ENCODE results near the gene HBM.
A peak's percentile ranks its signal among the peaks of the same experiment; 100 is the strongest.
"Not testable (repeated sequence)": the region's sequence is repeated elsewhere in the genome, so short reads cannot be mapped to it uniquely, and the experiment has no call there.

The HBM gene

DNA sequence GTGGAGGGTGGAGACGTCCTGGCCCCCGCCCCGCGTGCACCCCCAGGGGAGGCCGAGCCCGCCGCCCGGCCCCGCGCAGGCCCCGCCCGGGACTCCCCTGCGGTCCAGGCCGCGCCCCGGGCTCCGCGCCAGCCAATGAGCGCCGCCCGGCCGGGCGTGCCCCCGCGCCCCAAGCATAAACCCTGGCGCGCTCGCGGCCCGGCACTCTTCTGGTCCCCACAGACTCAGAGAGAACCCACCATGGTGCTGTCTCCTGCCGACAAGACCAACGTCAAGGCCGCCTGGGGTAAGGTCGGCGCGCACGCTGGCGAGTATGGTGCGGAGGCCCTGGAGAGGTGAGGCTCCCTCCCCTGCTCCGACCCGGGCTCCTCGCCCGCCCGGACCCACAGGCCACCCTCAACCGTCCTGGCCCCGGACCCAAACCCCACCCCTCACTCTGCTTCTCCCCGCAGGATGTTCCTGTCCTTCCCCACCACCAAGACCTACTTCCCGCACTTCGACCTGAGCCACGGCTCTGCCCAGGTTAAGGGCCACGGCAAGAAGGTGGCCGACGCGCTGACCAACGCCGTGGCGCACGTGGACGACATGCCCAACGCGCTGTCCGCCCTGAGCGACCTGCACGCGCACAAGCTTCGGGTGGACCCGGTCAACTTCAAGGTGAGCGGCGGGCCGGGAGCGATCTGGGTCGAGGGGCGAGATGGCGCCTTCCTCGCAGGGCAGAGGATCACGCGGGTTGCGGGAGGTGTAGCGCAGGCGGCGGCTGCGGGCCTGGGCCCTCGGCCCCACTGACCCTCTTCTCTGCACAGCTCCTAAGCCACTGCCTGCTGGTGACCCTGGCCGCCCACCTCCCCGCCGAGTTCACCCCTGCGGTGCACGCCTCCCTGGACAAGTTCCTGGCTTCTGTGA is 11.0 kb downstream of the HBM start, which contains the start of gene HBA1:
HBA1 (plus strand) TSS at position 204 of the 906 bp plus-strand sequence; CDS start at position 241, 37 bp downstream.
- not testable (repeated sequence) for H3K9ac ChIP-seq (ENCODE audit: low read depth in 1 of 2, low read length in 2 of 2); H3K4me3 ChIP-seq (ENCODE audit: low read length in 2 of 2); H3K27ac ChIP-seq (ENCODE audit: low read depth in 2 of 2, low read length in 2 of 2); H3K4me1 ChIP-seq (ENCODE audit: control insufficient read depth in 2 of 2, insufficient read depth in 2 of 2, low read length in 2 of 2); H3K9me3 ChIP-seq (ENCODE audit: control insufficient read depth in 2 of 2, low read length in 2 of 2); H3K36me3 ChIP-seq (ENCODE audit: control insufficient read depth in 2 of 2, insufficient read depth in 2 of 2, low read length in 2 of 2)
- peaks cover 37 to 38% of the 10 kb centered on the region in 2 donors for H3K27me3 ChIP-seq (ENCODE audit: control insufficient read depth in 2 of 2, insufficient read depth in 2 of 2, low read length in 2 of 2)

DNA sequence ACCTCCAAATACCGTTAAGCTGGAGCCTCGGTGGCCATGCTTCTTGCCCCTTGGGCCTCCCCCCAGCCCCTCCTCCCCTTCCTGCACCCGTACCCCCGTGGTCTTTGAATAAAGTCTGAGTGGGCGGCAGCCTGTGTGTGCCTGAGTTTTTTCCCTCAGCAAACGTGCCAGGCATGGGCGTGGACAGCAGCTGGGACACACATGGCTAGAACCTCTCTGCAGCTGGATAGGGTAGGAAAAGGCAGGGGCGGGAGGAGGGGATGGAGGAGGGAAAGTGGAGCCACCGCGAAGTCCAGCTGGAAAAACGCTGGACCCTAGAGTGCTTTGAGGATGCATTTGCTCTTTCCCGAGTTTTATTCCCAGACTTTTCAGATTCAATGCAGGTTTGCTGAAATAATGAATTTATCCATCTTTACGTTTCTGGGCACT is 11.6 kb downstream of the HBM start:
- H3K4me3 ChIP-seq (ENCODE audit: low read length in 2 of 2) = no peak overlapping the region
- no peaks in the 10 kb centered on the region for H3K36me3 ChIP-seq (ENCODE audit: control insufficient read depth in 2 of 2, insufficient read depth in 2 of 2, low read length in 2 of 2)
- H3K4me1 ChIP-seq (ENCODE audit: control insufficient read depth in 2 of 2, insufficient read depth in 2 of 2, low read length in 2 of 2) = peaks cover 7% of the 10 kb centered on the region in 2 donors
- no peak overlapping the region for H3K9ac ChIP-seq (ENCODE audit: low read depth in 1 of 2, low read length in 2 of 2)
- no peaks in the 10 kb centered on the region for H3K9me3 ChIP-seq (ENCODE audit: control insufficient read depth in 2 of 2, low read length in 2 of 2)
- H3K27ac ChIP-seq (ENCODE audit: low read depth in 2 of 2, low read length in 2 of 2) = no peak overlapping the region
- H3K27me3 ChIP-seq (ENCODE audit: control insufficient read depth in 2 of 2, insufficient read depth in 2 of 2, low read length in 2 of 2) = peaks cover 37% of the 10 kb centered on the region in 2 donors

DNA sequence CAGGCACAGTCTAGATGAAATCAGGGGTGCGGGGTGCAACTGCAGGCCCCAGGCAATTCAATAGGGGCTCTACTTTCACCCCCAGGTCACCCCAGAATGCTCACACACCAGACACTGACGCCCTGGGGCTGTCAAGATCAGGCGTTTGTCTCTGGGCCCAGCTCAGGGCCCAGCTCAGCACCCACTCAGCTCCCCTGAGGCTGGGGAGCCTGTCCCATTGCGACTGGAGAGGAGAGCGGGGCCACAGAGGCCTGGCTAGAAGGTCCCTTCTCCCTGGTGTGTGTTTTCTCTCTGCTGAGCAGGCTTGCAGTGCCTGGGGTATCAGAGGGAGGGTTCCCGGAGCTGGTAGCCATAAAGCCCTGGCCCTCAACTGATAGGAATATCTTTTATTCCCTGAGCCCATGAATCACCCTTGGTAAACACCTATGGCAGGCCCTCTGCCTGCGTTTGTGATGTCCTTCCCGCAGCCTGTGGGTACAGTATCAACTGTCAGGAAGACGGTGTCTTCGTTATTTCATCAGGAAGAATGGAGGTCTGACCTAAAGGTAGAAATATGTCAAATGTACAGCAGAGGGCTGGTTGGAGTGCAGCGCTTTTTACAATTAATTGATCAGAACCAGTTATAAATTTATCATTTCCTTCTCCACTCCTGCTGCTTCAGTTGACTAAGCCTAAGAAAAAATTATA is 12.3 kb downstream of the HBM start:
- Histone ChIP-seq H3K4me1 (ENCODE audit: control insufficient read depth in 2 of 2, insufficient read depth in 2 of 2, low read length in 2 of 2) (peaks cover 7% of the 10 kb centered on the region in 2 donors), H3K27me3 (ENCODE audit: control insufficient read depth in 2 of 2, insufficient read depth in 2 of 2, low read length in 2 of 2) (peaks cover 37% of the 10 kb centered on the region in 2 donors), H3K36me3 (ENCODE audit: control insufficient read depth in 2 of 2, insufficient read depth in 2 of 2, low read length in 2 of 2) (no peaks in the 10 kb centered on the region), H3K9me3 (ENCODE audit: control insufficient read depth in 2 of 2, low read length in 2 of 2) (no peaks in the 10 kb centered on the region), H3K4me3 (ENCODE audit: low read length in 2 of 2) (no peak overlapping the region), H3K27ac (ENCODE audit: low read depth in 2 of 2, low read length in 2 of 2) (no peak overlapping the region), H3K9ac (ENCODE audit: low read depth in 1 of 2, low read length in 2 of 2) (no peak overlapping the region)

DNA sequence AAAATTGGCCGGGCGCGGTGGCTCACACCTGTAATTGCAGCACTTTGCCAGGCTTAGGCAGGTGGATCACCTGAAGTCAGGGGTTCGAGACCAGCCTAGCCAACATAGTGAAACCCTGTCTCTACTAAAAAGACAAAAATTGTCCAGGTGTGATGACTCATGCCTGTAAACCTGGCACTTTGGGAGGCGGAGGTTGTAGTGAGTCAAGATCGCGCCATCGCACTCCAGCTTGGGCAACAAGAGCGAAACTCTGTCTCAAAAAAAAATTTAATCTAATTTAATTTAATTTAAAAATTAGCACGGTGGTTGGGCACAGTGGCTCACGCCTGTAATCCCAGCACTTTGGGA is 12.9 kb downstream of the HBM start:
- Histone ChIP-seq H3K4me1 (ENCODE audit: control insufficient read depth in 2 of 2, insufficient read depth in 2 of 2, low read length in 2 of 2) (peaks cover 7% of the 10 kb centered on the region in 2 donors), H3K27ac (ENCODE audit: low read depth in 2 of 2, low read length in 2 of 2) (no peak overlapping the region), H3K9ac (ENCODE audit: low read depth in 1 of 2, low read length in 2 of 2) (no peak overlapping the region), H3K36me3 (ENCODE audit: control insufficient read depth in 2 of 2, insufficient read depth in 2 of 2, low read length in 2 of 2) (no peaks in the 10 kb centered on the region), H3K27me3 (ENCODE audit: control insufficient read depth in 2 of 2, insufficient read depth in 2 of 2, low read length in 2 of 2) (peaks cover 37% of the 10 kb centered on the region in 2 donors), H3K4me3 (ENCODE audit: low read length in 2 of 2) (no peak overlapping the region), H3K9me3 (ENCODE audit: control insufficient read depth in 2 of 2, low read length in 2 of 2) (no peaks in the 10 kb centered on the region)

GRCh38 chr16:179211-180092 is 13.7 kb downstream of the HBM start:
- Histone ChIP-seq H3K27me3 (ENCODE audit: control insufficient read depth in 2 of 2, insufficient read depth in 2 of 2, low read length in 2 of 2) (peaks cover 36 to 37% of the 10 kb centered on the region in 2 donors), H3K27ac (ENCODE audit: low read depth in 2 of 2, low read length in 2 of 2) (no peak overlapping the region), H3K4me1 (ENCODE audit: control insufficient read depth in 2 of 2, insufficient read depth in 2 of 2, low read length in 2 of 2) (peaks cover 7 to 10% of the 10 kb centered on the region in 2 donors), H3K9ac (ENCODE audit: low read depth in 1 of 2, low read length in 2 of 2) (no peak overlapping the region), H3K4me3 (ENCODE audit: low read length in 2 of 2) (no peak overlapping the region), H3K9me3 (ENCODE audit: control insufficient read depth in 2 of 2, low read length in 2 of 2) (no peaks in the 10 kb centered on the region), H3K36me3 (ENCODE audit: control insufficient read depth in 2 of 2, insufficient read depth in 2 of 2, low read length in 2 of 2) (no peaks in the 10 kb centered on the region)

GRCh38 chr16:180101-180675 is 14.4 kb downstream of the HBM start, which contains the start of gene HBQ1:
Gene HBQ1, plus strand, starts transcription at chr16:180459. Its CDS starts 28 bp downstream, at chr16:180487.
- no peak within 1 kb of the TSS for H3K27ac ChIP-seq (ENCODE audit: low read depth in 2 of 2, low read length in 2 of 2)
- peak within 1 kb of the TSS; percentile 23 to 41 for H3K4me3 ChIP-seq (ENCODE audit: low read length in 2 of 2)
- H3K27me3 ChIP-seq (ENCODE audit: control insufficient read depth in 2 of 2, insufficient read depth in 2 of 2, low read length in 2 of 2) = peaks cover 31 to 33% of the 10 kb centered on the region in 2 donors
- H3K4me1 ChIP-seq (ENCODE audit: control insufficient read depth in 2 of 2, insufficient read depth in 2 of 2, low read length in 2 of 2) = peaks cover 7 to 10% of the 10 kb centered on the region in 2 donors
- H3K9me3 ChIP-seq (ENCODE audit: control insufficient read depth in 2 of 2, low read length in 2 of 2) = no peaks in the 10 kb centered on the region
- peak within 1 kb of the TSS in 1 of 2 donors; percentile 10 for H3K9ac ChIP-seq (ENCODE audit: low read depth in 1 of 2, low read length in 2 of 2)
- peaks cover 0 to 2% of the 10 kb centered on the region in 2 donors for H3K36me3 ChIP-seq (ENCODE audit: control insufficient read depth in 2 of 2, insufficient read depth in 2 of 2, low read length in 2 of 2)

DNA sequence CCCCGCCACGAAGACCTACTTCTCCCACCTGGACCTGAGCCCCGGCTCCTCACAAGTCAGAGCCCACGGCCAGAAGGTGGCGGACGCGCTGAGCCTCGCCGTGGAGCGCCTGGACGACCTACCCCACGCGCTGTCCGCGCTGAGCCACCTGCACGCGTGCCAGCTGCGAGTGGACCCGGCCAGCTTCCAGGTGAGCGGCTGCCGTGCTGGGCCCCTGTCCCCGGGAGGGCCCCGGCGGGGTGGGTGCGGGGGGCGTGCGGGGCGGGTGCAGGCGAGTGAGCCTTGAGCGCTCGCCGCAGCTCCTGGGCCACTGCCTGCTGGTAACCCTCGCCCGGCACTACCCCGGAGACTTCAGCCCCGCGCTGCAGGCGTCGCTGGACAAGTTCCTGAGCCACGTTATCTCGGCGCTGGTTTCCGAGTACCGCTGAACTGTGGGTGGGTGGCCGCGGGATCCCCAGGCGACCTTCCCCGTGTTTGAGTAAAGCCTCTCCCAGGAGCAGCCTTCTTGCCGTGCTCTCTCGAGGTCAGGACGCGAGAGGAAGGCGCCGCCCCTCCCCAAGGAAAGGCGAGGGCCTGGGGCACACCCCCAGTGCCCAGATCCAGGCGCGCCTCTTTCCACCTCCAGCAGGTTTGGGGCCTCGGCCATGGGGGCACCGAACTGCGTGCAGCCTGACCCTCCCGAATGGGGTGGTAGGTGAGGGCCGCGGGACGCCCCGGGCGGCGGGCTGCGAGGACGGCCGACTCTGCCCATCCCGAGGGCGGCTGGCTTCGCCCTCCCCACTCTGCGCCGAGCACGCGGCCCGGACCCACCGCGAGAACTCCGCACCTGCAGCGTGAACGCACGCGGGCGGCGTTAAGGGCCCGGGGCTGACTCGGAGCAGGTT is 15.1 kb downstream of the HBM start:
- Histone ChIP-seq H3K4me3 (ENCODE audit: low read length in 2 of 2) (peak overlapping the region; percentile 23 to 41), H3K9me3 (ENCODE audit: control insufficient read depth in 2 of 2, low read length in 2 of 2) (no peaks in the 10 kb centered on the region), H3K9ac (ENCODE audit: low read depth in 1 of 2, low read length in 2 of 2) (peak overlapping the region in 1 of 2 donors; percentile 10)

DNA sequence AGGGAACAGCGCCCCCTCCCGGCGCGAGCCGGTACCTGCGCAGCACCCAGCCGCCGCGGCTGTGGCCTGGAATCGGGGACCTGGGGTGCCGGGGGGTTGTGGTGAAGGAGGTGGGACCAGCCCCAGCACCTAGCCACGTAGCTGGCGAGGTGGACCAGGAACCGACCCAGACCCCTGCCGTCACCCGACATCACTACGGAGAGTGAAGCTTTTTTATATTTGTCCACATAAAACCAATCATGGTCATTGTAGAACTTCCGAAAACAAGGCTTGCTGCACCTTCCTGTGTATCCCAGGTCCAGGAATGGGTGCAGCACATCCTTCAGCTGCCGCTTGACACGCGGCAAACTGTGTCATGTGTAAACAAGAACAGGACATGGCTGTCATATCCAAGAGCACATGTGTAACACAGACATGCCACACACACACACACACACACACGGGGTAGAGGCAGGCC is 15.8 kb downstream of the HBM start:
- Histone ChIP-seq H3K4me1 (ENCODE audit: control insufficient read depth in 2 of 2, insufficient read depth in 2 of 2, low read length in 2 of 2) (peaks cover 7 to 10% of the 10 kb centered on the region in 2 donors), H3K36me3 (ENCODE audit: control insufficient read depth in 2 of 2, insufficient read depth in 2 of 2, low read length in 2 of 2) (peaks cover 0 to 5% of the 10 kb centered on the region in 2 donors), H3K27me3 (ENCODE audit: control insufficient read depth in 2 of 2, insufficient read depth in 2 of 2, low read length in 2 of 2) (peaks cover 26 to 28% of the 10 kb centered on the region in 2 donors), H3K9me3 (ENCODE audit: control insufficient read depth in 2 of 2, low read length in 2 of 2) (no peaks in the 10 kb centered on the region), H3K27ac (ENCODE audit: low read depth in 2 of 2, low read length in 2 of 2) (no peak overlapping the region), H3K9ac (ENCODE audit: low read depth in 1 of 2, low read length in 2 of 2) (no peak overlapping the region), H3K4me3 (ENCODE audit: low read length in 2 of 2) (no peak overlapping the region)

More for the DNA sequence above, 15.1 kb downstream of the HBM start:
- peaks cover 0 to 5% of the 10 kb centered on the region in 2 donors for H3K36me3 ChIP-seq (ENCODE audit: control insufficient read depth in 2 of 2, insufficient read depth in 2 of 2, low read length in 2 of 2)
- H3K4me1 ChIP-seq (ENCODE audit: control insufficient read depth in 2 of 2, insufficient read depth in 2 of 2, low read length in 2 of 2) = peaks cover 7 to 10% of the 10 kb centered on the region in 2 donors
- peaks cover 26 to 28% of the 10 kb centered on the region in 2 donors for H3K27me3 ChIP-seq (ENCODE audit: control insufficient read depth in 2 of 2, insufficient read depth in 2 of 2, low read length in 2 of 2)
- H3K27ac ChIP-seq (ENCODE audit: low read depth in 2 of 2, low read length in 2 of 2) = no peak overlapping the region
